Brain microvascular endothelial cell (primary cell): ENCODE data around the gene RAB6D.
"Not testable (repeated sequence)": the region's sequence is repeated elsewhere in the genome, so short reads cannot be mapped to it uniquely, and the experiment has no call there.

Experiments used
- DNase-seq: peaks from one replicate; pipeline ENCODE4 v3.0.0-alpha.2; 2020
- H3K27ac ChIP-seq: fragments of 250-450 bp; sonication (Bioruptor Pico); 2 replicates; pipeline ENCODE4 v1.5.1; 2020; ENCODE audit warnings: mild to moderate bottlenecking, moderate library complexity
- H3K27me3 ChIP-seq: fragments of 250-450 bp; sonication (Bioruptor Pico); replicated peaks from 2 replicates; pipeline ENCODE4 v1.5.1; 2020; ENCODE audit warnings: mild to moderate bottlenecking
- H3K36me3 ChIP-seq: fragments of 250-450 bp; sonication (Bioruptor Pico); replicated peaks from 2 replicates; pipeline ENCODE4 v1.5.1; 2020; ENCODE audit warnings: mild to moderate bottlenecking
- H3K4me3 ChIP-seq: 2 replicates; pipeline ENCODE4 v1.5.1; 2011; ENCODE audit warnings: low read depth, mild to moderate bottlenecking, control low read depth, low read length, moderate library complexity
- CTCF ChIP-seq: IDR thresholded peaks from 2 replicates; pipeline ENCODE4 v1.5.1; 2011; ENCODE audit warnings: low read depth, mild to moderate bottlenecking, moderate library complexity, low read length, control low read depth, inconsistent platforms; ENCODE audit errors: missing control alignments
- in situ Hi-C: cut with HindIII; loops from 2 replicates; pipeline ENCODE4 v1.10.0; 2017; ENCODE audit warnings: low sequenced_read_pairs, low pct_ligation_motif_present

RAB6D gene

GRCh38 chr2:131389657-131390056 lies 25.7 kb upstream of the RAB6D start:
- in situ Hi-C loops, result no loop called here
- no peak overlapping the region for H3K27ac ChIP-seq
- no peak for DNase-seq
- no peak for TF ChIP-seq CTCF
- H3K4me3 ChIP-seq, result no peak overlapping the region
- H3K27me3 ChIP-seq, result no peaks in the 10 kb centered on the region
- no peaks in the 10 kb centered on the region for H3K36me3 ChIP-seq

GRCh38 chr2:131388834-131389233 lies 24.9 kb upstream of the RAB6D start:
- not testable (repeated sequence) for DNase-seq

GRCh38 chr2:131373111-131373510 lies 9.1 kb upstream of the RAB6D start:
- in situ Hi-C loops, H3K27ac ChIP-seq, DNase-seq, H3K4me3 ChIP-seq, H3K36me3 ChIP-seq, H3K27me3 ChIP-seq: not testable (repeated sequence)

More at GRCh38 chr2:131388834-131389233, 24.9 kb upstream of the RAB6D start:
- H3K27ac ChIP-seq, H3K36me3 ChIP-seq, H3K4me3 ChIP-seq, H3K27me3 ChIP-seq, in situ Hi-C loops: not testable (repeated sequence)

GRCh38 chr2:131369954-131370353 lies 6.0 kb upstream of the RAB6D start:
- no peaks in the 10 kb centered on the region for H3K36me3 ChIP-seq
- H3K27ac ChIP-seq, result no peak overlapping the region
- no peaks in the 10 kb centered on the region for H3K27me3 ChIP-seq
- H3K4me3 ChIP-seq, result no peak overlapping the region
- DNase-seq, result no peak
- in situ Hi-C loops, result no loop called here
- TF ChIP-seq CTCF, result no peak

GRCh38 chr2:131368493-131369066 lies 4.6 kb upstream of the RAB6D start:
- H3K27ac ChIP-seq, H3K36me3 ChIP-seq, in situ Hi-C loops: not testable (repeated sequence)

GRCh38 chr2:131367352-131367751 lies 3.4 kb upstream of the RAB6D start:
- no peak for DNase-seq
- no peak overlapping the region for H3K27ac ChIP-seq
- no peak for TF ChIP-seq CTCF
- H3K27me3 ChIP-seq, result peaks cover 5% of the 10 kb centered on the region
- in situ Hi-C loops, result no loop called here
- H3K36me3 ChIP-seq, result no peaks in the 10 kb centered on the region
- no peak overlapping the region for H3K4me3 ChIP-seq

More at GRCh38 chr2:131368493-131369066, 4.6 kb upstream of the RAB6D start:
- H3K4me3 ChIP-seq, H3K27me3 ChIP-seq, DNase-seq: not testable (repeated sequence)

GRCh38 chr2:131366643-131367042 lies 2.7 kb upstream of the RAB6D start:
- DNase-seq, result no peak
- Histone ChIP-seq H3K27me3 (peaks cover 5% of the 10 kb centered on the region), H3K36me3 (no peaks in the 10 kb centered on the region), H3K4me3 (no peak overlapping the region), H3K27ac (no peak overlapping the region)
- no peak for TF ChIP-seq CTCF
- in situ Hi-C loops, result no loop called here
